SHP77 (cell line): ENCODE data around the gene BRI3.
A peak's percentile ranks its signal among the peaks of the same experiment; 100 is the strongest.

Experiments
- DNase-seq, 2 experiments: peaks; one replicate each; lab custom pipeline; 2025; lab: John Stamatoyannopoulos, UW

The BRI3 gene

DNA sequence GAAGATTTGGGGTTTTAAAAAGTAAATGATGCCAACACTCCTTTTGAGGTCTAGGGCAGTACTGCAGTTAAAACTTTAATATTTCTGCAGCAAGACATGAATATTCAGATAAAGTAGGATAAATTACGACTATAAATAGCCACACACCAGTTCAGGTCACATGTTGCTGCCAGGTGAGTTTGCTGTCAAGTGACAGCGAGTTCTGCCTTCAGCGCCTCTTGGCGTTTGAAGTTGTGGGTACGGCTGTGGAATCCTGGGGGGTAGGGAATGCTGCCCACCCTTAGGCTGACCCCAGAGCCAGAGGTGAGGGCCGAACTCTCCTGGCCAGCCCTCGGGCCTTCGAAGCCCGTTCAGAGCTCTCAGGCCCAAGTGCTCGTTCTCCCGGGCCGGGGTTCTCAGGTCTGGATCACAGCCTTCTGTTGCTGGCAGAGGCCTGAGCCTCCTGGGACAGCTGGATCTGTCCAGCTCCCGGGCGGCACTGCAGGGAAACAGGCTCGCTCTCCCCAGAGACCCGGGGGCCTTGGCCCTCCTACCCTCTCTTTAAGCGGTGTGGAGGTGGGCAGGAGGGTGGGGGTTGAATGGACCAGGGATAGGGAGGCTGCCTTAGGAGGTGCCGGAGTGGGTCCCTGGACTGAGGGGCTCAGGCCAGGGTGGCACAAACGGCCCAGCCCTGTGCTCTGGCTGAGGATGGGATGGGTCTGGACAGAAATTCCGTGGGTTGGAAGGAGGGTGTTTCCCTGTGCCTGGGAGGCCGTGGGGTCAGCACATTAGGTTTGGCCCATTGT lies 5.4 kb downstream of the BRI3 start:
- no peak for DNase-seq

DNA sequence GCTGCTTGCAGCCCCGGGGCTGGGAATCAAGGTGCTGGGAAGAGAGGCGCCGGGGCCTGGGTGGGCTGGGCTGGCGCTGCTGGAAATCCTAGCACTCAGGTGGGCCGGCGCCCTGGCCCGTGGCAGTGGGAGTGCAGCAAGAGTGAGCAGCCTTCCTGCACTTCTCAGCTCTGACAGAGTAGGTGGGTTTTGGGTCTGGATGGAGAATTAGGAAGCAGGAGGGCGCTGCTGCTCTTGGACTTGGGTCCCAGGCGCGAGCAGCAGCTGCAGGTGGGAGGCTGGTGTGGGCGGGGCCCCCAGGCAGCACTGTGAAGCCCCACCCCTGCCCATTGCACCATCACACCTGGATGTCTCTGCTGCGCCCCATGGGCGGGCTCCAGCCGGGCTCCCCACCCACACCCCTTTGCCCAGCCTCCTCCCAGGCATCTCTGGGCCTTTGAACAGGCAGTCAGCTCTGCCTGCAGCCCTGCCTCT lies 6.0 kb downstream of the BRI3 start:
- DNase-seq, result no peak

DNA sequence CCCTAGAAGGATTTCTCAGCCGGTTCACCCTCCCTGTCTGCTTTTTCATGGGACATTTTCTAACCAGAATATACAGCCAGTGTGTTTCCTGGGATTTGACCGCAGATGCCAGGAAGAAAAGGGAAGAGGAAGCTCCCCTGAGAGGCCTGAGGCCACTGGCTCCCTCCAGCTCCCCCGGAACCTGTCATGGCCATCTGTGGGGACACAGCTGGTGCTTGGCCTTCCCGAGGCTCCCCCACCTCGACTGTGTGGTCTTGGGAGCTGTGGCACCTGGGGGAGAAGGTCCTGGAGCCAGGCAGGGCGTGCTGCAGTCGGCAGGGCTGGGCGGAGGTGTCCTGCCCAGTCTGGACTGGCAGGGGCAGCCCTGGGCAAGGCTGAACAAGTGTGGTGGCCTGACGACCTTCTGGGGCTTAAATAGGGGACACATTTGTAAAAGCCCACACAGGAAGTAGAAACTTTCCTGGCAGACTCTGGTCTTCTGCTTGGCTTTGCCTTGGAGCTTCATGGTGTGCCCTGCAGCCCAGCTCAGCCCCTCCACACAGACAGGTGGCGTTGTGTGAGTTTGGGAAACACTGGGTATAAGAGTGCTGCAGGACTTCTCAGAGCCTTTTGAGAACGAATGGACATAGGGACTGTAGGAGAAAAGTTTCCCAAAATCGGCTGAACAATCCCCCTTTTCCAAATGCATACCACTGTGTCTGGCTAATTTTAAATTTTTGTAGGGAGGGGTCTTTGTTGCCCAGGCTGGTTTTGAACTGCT lies 6.8 kb downstream of the BRI3 start:
- DNase-seq, result no peak

DNA sequence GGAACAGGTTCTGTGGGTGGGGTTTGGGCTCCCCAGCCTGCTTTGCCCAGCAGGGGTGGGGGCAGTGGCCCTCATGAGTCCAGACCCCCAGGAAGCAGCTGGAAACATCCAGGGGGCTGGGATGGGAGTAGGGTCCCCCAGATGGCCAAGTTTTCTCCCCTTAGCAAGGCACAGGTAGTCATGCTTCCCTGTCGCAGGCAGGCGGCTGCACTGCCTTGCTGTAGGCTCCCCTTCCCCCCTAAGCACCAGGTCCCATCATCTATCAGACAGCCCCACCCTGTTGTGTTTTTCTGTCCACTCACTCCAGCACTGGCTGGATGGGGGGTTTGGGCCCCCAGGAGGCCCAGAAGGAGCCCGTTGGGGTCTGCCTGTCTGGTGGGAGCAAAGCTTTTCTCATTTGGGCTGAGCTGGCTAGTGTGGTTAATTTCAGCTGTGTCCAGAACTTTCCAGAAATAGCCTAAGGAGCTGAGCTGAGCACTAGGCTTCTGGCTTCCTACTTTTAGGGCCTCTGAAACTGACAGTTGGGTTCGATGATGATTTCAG lies 7.9 kb downstream of the BRI3 start:
- DNase-seq, result no peak

DNA sequence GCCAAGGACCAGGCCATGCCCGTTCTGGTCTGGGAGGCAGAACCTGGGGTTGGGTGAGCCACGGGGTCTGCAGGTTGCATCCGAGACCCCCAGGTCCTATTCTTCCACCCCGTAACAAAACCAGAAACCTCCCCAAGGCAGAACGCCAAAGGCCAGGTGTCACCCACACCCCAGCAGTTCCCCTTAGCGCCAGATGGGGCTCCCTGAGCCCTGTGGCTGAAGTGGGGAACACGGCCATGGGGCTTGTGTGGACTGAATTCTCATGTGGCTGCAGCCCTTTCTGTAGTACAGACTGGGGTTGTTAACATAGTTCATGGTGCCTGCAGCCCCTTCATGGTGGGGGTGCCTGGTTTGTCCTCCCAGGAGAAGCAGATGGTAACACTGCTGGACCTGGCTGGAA lies 10.2 kb downstream of the BRI3 start:
- DNase-seq, result no peak

DNA sequence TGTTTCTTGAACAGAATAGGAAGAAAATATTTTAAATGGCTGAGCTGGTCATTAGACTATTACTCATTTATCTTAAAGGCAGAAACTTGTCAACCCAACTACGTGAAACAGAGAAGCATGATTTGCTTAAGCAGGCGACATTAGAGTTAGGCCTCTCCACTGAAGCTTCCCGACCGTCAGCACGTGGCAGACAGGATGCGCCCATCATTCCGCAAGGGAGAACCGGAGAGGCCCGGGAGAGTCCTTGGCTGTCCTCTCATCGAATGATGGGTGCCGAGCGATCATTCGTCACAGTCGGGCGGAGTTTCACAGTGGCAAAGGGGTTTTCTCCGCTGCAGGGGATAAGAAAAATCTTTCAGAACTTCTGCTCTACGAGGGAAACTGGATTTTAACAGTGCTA lies 11.8 kb downstream of the BRI3 start:
- no peak for DNase-seq

DNA sequence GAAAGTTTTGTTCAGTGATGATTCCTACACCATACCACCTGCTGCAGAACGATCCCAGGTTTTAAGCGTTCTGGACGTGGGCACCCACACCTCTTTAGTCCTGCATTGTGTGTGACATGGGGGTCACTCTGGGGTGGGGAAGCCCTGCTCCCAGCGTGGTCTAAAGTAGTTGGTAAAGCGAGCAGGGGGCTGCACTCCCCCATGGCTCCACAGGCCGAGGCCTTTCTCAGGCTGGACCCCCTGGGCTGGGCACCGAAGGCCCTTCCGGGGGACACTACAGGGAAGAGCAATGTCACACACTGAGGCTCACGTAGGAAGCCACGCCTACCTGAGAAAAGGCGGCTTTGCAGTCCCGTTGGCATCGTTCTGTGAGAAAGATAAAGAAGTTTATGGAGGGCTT lies 12.3 kb downstream of the BRI3 start:
- no peak for DNase-seq

DNA sequence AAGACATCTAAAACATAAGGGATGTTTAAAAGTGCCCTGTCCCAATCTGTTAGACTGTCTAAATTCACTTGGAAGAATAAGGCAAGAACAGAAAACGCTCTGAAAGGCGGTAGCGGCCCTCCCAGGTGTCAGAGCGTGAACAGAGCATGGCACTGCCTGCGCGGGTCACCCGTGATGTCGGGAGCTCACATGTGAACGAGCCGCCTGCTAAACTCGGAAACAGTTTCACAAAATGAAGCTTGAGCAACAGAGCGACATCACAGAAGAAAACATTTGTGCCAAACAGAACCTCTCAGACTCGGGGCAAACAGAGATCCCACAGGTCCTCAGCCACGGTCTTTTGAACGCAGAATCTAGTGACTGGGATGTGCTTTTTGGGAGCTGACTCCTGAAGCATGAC lies 12.8 kb downstream of the BRI3 start:
- DNase-seq, result no peak

DNA sequence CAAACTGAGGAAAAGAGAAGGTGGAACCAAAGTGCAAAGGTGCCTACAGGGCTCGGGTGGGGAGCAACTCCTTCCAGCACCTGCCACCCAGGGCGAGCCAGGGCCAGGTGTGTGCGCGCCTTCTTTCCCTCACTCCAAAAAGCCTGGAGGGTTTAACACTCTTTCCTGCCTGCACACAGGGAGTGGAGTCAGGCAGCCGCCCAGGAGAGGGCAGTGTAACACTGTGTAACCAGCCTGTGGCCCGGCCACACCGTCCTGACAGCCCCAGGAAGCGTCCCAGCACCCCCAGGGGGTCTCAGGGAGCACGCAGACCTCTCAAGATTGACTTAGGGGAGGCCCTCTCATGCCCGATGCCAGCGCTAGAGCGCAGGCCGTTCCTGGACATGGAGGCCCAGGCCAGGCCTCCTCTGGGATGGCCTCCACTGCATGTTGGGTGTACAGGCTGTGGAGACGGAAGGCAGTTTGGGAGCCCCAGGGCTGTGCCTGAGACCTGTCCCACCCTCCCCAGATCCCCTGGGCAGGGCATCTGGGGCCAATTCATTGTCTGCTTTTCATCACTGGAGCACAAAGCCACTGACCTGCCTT lies 13.4 kb downstream of the BRI3 start:
- DNase-seq, result peak; percentile 39 to 49

DNA sequence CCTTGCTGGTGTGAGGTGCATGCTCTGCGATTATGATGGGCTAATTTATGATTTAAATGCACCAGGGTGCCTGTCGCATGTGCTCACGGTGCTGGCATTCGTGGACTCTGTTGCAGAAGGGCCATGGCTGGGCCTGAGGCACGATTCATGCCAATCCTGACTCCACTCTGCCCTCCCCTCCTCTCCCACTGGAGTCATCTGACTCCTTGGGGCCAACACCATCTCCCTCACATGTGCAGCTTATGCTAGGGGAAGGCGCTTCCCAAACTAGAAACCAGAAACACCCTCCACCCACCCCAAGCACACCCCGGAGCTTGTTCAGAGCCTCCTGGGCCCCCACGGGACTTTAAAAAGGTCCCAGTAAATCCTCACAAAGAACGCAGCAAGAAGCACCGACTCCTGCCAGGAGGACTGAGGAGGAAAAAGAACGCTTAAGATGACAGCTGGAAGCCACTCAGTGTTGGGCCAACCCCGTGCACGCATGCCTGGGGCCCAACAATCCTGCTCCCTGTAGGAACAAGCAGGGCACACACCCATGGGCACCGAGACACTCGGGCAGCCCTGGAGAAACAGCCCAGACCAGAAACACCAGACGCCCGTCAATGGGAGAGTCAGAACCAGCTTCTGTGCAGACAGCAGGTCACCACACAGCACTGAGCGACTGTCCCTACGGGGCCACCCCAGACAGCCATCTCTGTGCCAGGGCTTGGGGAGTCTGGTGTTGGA lies 14.1 kb downstream of the BRI3 start:
- no peak for DNase-seq

DNA sequence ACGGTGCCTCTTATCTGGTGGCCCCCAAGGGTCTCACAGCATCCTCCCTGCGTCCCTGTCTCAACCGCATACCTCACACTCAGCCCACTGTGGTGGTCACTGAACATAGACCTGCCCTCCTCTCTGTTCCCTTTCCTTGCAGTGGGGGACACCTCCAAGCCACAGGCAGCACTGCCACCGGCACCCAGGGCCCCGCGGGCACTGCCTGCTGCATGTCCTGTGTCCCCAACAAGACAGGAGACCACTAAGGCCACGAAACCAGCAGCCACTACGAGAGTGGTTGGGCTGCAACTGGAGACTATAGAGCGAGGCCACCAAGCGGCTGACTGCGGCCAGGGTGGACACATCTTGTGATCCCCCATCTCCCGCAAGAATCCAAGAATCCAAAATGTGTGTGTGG lies 15.3 kb downstream of the BRI3 start:
- no peak for DNase-seq

DNA sequence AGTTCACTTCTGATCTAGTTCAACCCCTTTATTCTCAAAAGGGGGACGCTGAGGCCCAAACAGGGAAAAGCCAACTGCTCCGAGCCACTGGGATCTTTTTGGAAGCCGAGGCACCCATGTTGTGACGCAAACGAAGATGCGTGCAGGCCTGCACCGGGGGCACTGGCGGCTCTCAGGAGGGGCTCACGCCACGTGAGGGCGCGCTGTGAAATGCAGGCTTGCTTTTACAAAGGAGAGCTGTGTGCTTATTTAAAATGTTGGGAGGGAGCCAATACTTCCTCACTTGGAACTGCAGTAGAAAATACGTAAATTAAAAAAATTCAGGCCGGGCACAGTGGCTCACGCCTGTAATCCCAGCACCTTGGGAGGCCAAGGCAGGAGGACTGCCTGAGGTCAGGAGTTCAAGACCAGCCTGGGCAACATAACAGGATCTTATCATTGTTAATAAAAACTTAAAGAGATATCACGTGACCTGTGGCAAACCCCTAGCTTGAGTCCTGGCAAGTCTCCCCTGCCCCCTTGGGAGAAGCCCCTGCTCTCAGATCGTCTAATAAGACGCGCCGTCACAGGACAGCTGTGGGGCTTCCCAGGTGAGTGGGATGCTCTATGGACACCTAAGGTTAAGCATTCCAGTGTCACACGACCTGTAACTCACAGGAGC lies 16.3 kb downstream of the BRI3 start:
- DNase-seq, result no peak

DNA sequence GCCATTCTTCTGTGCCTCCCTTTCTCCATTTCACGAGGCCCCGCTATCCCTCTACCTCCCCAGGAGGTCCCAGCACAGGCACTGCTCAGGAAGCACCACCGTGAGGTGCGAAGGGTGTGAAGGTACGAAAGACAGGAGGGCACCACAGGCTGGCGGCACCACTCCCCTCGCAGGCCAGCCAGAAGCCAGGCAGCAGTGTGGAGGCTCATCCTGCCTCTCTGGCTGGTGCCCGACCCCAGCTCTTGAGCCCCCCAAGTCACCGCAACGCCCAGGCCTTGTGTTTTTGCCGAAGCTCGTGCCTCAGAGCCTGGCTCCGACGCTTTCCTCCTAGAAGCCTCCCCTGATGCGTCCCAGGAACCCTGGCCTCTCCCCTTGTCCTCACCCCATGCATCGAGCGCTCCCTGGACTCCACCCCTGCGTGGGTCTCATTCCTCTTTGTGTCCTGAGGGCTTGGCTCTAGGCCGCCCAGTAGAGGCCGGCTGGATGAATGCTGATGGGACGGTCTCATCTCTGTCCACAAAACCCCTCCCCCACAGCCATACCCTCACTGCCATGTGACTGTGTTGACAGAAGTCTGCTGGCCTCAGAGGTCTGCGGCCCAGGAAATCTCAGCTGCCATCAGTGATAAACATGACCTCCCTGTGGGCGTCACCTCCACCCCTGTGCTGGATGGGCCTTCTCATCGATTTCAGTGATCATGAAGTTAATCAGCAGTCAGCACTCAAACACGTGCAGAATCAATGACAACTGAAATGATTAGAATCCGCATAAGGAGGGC lies 19.3 kb downstream of the BRI3 start:
- no peak for DNase-seq

DNA sequence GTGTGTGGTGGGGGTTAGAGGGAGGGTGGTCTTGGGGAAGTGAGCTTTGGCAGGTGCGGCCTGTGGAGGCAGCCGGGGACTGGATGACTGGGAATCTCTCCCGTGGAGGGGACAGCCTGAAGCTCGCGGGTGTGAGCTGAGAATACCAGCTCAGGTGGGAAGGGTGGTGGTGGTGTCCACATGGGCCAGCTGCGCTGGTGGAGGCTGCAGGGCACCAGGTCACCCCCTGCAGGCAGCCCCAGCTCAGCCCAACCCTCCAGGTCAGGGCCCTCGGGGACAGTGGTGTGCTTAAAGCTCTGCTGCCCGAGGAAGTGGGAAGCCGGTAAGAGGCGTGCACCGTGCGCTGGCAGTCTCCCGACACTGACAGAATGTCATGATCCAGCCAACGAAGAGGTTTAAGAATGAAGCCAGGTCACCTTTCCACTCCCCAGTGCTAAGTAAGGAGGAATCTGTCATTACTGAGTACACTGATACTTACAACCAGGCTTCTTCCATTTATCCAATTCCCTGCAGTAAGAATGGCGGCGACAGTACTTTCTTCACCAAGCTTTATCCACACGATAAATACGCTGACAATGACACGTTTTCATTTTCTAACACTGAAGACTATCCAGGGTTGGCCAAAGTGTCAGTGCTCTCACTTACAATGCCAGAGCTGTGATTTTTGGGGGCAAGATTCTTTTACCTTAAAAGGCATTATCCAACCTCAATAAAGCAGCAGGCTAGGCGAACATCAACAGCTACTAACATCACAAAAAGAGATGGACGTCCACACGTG lies 20.4 kb downstream of the BRI3 start:
- DNase-seq, result no peak

DNA sequence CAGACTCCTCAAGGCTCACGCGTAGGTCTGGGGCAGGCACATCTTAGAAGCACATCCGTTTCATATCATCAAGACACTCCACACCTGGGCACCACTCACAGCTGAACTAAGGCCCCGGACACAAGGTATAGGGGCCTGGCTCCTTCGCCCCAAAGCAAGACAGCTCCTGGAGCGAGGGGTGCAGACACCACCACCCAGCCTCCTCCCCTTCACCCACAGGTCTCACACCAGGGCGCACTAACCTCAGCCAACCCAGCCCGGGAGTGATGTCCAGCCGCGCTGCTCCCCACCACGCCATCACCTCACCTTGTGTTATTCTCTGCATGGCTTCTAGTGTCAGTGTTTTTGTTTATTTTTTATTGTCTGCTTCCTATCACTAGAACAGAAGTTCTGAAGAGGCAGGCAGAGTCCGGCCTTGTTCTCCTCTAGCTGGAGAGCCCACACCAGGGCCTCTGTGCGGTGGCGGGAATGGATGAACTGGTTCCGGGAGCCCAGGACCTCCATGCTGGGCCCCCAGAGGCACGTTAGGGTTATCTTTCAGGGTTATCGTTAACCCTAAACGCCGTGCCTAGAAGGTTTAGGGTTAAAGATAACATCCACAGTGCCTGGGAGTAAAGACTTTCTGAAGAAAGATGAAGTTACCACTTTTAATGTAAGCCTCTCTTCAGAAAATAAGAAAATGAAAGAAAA lies 21.8 kb downstream of the BRI3 start:
- DNase-seq, result no peak

DNA sequence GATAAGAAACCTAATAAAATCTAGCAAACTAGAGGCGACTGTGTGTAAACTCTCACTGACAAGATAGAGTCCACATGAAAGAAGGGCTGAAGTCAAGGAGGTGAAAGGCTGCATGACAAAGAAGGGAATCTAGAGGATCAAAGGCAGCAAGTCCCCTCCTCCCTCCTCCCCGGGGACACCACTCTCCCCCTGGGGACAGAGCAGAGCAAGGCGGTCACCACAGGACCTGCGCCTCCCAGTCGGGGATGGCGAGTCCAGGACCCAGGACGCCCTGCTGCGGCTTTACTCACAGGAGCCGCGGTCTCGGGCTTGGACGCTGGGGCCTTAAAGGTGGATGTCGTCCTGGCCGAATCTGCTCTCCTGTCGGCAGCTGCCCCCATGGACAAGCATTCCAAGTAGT lies 22.4 kb downstream of the BRI3 start:
- no peak for DNase-seq

DNA sequence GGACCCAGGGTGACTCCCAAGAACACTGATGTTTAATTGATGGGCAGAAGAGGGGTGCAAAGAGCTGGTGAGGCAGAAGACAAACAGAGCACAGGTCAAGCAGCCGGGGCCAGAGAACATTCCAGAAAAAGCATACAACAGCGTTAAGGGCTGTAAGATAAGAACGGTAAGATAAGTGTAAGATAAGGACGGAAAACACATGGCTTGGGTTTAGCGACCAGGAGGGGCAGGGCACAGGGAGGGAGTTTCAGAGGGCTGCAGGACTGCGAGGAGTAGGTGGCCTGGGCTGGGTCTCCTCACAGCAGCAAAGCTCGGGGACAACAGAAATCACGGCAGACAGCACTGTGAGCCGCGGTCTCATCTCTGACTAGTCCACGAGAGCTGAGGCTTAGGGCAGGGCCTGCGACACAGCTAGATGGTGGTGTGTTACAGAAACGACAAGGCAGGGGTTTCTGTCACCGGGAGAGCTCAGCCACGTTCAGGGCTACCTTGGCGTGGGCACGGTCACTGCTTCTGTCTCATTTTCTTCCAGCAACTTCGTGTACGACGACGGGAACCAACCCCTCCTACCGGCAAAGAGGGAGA lies 24.6 kb downstream of the BRI3 start:
- DNase-seq, result no peak

DNA sequence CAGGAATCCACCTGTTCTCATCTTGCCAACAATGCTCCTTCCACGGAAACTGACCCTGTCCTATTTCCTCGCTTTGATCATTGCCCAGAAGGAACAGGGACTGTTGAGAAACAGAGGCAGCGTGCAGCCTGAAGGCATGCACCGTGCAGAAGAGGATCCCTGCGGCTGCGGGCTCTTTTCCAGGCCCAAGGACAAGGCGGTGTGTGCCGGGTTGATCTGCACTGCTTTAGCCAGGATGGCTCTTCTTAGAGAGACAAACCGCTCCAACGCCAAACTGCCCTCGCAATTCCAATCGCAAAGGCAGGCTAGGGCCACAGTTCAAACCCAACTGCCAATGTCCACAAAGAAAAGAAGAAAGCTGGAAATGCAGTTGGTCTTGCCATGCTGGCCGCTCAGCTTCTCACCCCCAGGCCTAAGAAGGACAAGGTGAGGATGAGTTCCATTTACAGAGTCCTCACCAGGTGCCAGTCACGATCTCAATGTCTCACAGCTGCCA lies 26.5 kb downstream of the BRI3 start:
- DNase-seq, result no peak

DNA sequence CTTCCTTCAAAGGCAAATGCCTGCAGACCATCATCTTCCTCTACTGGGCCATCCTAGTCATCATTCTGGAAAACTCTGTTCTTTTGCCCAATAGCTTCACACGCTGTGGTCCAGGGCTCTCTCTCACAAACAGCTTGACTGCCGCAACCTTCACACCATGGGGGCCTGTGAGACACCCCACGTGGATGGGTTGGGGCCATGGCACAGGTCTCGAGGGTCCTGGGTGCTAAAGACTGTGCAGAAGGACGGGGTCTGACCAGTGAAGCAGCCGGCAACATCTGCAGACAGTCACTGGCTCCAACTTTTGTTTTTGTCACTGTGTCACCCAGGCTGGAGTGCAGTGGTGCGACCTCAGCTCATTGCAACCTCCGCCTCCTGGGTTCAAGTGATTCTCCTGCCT lies 28.1 kb downstream of the BRI3 start:
- DNase-seq, result no peak
